GDM1 (cell line): ENCODE data around the gene NR5A2.
A peak's percentile ranks its signal among the peaks of the same experiment; 100 is the strongest.

Source experiments
- DNase-seq: peaks from one replicate; lab custom pipeline; 2025; lab: John Stamatoyannopoulos, UW

NR5A2 gene

DNA sequence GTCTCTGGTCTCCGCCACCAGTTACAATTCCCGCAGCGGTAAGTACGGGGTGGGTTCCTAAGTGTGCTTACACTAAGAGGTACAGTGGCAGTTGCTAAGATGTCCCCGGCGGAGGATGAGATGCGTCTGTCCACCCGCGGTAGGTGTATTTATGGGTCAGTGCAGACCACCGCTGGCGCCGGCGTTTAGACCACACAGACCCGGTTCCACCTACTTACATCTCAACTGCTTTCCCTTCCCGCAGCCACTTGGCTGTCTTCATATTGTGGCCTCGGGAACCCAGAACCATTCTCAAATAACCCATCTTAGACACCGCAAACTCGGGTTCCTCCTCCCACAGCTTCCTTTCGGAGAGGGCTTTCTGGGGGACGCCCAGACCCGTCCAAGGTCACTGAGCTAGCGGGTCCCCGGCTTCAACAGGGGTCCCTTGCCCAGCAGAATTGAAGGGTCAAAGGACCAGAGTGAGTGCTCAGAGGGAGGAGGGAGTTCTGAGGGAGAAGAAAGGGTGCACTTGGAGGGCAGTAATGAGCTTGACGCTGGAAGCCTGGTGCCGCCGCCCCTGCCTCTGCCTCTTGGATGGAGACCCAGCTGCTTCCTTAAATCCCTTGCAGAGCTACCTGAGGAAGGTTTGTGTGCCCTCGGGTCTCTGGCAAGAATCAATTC lies 8.6 kb downstream of the NR5A2 start:
- no peak for DNase-seq

DNA sequence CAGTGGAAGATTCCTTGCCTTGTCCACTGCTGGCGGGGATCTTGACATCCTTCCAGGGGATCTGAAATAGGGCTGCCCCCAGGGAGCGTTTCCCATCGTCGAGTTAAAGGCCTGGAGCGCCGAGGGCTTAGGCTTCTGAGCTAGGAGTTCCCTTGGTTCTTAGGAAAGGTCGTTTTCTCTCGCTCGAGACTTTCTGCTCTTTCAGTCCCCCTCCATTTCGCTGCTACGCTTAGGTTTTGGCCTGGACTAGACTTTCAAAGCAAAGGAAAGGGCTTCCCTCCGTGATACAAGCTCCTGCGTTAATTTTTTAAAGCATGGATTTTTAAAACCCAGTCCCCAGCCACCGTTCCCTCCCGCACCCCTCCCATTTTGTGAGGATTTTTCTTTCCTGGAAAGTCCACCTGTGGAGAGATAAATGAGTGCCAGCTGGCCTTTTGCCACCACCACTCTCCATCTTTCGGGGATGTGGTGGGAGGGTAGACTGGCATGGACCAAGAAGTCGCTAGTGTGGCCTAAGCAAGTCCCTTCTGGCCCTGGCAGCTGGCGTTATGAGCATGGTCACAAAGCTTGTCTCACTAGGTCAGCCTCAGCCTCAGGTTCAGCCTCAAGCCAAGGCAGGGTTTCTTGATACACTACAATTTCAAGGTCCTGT lies 9.2 kb downstream of the NR5A2 start:
- DNase-seq: no peak

DNA sequence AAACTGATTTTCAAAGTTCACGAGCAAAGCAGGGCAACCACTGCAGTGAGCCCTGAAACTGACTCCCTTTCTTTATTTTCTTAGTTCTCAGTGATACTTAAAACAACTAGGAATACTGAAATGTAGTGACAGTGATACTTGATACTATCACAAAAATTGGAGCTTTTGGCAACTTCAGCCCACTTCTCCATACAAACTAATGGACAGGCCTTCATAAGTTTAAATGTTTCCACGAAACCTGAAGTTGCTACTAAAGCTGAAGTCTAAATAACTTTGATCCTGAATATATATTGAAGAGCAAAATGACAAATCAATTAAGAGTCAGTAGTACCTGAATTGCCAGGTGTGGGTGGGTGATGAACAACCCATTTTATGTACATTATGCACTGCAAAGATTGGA lies 10.0 kb downstream of the NR5A2 start:
- DNase-seq: no peak

DNA sequence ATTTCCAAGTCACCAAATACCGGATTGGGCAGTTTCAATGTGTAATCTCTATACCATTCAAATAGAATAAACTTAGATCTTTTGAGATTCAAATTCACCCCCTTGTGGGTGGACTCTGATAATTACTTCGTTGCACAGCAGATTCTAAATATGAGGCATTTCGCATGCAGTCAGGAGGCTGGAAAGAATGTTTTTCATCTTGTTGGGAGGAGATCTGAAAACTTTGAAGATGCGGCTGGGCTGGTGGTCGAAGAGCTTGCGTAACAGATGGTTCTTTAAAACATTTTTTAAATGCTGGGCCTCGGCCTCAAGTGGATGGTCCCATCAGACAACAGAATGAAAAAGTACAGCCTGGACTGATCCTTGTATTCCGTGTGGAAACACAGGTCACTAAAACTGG lies 10.4 kb downstream of the NR5A2 start:
- no peak for DNase-seq

DNA sequence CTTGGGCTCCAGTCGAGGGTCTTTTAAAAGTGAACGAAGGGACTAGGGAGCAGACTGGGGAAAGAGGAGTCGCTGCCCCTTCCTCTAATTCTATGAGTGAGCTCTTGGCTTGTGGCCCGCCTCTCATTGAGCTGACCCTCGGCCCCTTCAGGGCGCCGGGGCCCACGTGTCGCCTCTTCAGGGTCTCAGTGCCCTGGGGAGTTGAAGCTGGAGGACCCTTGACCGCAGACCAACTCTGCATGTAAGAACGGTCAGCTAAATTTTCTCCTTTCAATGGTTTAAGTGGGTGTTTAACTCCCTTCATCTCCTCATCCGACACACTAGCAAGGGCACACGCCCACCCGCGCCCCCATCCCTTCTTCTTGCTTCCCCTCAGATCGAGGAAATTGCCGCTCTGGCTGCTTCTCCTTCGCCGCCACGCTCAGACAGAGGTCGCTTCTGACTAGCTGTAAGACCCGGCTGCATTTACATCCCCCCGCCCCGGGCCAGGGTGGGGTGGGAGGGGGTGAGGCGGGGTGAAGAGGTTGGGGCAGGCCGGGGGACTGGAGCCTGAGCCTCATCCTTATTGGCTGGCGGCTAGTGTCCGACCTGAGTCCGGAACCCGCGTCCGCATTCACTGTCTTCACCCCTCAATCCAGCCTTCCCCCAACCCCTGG lies 10.9 kb downstream of the NR5A2 start:
- no peak for DNase-seq

DNA sequence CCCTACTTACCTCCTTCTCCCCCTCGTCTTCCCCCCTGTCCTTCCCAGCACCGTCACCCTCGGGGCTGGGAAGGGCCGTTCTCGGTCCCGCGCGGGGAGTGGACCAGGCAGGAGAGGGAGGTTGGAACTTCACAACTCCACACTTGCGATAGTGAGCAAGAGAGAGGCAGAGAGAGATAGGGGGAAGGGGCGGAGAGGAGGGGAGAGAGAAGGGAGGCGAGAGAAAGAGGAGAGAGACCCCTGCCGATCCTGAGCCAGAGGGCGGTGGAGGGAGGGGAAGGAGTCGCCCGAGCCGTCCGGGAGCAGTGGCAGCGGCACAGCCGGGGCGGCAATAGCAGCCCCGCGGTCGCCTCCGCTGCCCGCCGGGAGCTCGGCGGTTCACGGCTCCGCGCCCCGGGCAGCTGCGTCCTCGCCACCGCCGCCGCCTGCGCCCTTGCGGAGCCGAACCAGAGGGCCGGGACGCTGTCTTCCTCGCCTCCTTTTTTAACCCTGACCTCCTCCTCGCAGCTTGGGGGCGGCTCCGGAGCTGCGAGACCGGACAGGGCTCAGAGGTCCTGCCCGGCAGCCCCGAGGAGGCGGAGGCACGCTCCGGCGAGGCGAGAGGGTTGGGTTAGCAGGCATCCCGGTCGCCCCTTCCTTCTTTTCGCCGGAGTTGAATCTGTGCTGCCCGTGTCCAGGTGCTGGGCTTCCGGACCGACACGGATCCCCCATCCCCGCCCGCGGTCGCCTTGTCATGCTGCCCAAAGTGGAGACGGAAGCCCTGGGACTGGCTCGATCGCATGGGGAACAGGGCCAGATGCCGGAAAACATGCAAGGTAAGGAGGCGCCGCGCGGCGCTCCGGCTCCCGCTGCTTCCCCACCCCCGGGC lies 11.7 kb downstream of the NR5A2 start:
- DNase-seq: peak; percentile 17

DNA sequence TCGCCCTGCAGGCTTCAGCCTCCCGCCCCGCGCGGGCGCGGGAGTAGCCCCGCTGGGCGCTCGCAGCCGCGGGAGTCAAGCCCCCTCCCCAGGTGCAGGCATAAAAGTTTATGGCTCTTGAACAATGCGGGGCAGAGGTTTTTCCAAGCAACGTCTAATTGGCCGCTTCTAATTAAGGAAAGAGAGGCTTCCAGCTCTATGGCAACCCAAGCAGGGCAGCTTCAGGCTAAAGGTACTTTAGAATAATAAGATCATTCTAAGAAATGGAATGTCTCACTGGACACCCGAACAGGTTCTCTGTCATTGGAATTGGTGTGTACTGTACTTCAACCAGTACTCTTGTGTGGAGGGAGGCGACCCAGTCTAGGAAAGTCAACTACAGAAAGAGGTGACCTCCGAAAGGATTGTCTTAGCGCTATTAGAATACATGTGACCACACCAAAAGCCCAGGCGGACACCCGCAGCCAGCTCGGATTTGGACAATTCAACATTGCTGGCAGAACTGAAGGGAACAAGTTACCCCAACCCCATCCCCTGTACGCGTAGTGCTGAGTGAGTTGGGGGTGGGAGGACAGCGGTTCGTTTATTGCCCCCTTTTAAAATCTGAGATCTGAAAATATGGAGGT lies 12.5 kb downstream of the NR5A2 start:
- no peak for DNase-seq

DNA sequence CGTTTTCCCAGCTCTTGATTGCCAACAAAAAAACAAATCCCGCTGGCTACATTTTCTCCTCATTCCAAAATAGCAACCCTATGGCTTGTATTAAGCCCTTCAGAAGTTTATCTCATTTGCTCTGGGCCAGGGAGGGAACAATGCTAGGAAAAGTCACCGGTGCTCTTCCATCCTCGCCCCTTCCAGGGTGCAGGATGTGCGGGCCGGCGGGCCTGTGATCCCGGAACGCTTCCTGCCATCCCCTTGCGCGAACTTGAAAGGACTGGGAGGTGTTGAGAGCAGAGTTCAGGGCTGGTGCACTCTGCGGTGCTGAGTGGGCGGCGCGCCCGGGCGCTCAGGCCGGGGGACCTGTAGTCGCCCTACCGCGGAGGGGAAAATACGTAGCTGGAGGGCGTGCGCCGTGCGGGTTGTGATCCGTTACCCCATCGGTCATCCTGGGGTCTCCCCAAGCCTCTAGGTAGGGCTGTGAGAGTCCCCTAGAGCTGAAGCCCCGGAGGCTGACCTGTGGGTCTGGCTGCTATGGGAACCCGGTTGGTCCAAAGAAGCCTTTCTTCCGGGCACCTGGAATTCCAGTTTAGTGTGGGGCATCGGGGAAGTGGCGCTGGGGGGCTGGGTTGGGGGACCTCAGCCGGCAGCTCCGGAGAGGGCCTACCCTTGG lies 13.1 kb downstream of the NR5A2 start:
- DNase-seq: no peak

DNA sequence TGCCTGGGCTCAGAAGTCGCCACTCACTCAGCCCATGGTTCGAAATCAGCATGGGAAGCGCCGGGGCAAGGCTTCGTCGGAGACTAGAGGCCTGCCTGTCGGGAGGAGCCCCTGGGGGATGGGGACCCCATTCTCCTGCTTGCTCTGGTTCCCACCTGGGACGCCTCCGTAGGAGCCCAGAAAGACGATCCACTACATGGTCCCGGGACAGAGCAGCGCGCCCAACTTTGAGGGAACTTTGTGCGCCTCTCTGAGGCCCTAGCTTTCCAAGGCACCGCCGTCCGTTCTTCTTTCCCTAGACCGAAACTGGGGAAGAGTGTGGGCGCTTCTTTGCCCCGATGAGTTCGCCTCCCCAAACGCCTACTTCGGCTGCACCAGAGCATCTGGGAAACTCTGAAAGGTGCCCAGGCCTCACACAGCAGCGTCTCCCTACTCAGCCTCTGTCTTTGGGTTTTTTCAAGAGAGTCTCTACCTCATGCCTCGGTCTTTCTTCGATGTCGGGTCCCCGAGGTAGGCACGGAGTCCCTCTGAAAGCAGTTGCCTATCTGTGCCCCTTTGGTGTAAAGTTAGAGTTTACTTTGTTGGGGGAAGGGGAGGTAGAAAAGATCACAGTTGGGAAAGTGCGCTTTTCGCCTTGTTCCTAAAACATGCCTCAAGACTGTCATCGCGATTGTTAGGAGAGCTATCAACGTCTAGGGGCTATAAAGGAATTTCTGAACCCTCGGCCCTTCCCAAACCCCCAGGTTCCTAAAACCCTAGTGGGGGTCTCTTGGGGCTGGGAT lies 14.0 kb downstream of the NR5A2 start:
- no peak for DNase-seq

DNA sequence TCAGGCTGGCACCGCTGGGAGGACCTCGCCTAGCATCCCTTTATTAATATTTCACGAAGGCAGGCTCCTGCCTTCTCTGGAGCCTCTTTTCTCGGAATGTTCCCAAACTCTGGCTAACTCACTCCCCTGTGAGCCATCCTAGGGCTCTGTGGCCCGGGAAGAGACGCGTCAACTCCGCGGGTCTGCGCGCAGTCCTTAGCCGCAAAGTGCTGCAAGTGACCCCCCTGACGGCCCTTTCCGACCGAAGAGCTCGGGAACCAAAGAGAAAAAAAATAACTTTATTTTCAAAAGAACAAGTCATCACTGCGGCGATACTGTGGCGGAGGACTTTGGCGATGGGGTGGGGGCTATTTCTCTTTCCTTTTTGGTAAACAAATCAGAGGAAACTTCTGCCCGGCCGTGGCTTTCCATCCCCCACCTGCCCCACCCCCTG lies 14.6 kb downstream of the NR5A2 start:
- DNase-seq: no peak

DNA sequence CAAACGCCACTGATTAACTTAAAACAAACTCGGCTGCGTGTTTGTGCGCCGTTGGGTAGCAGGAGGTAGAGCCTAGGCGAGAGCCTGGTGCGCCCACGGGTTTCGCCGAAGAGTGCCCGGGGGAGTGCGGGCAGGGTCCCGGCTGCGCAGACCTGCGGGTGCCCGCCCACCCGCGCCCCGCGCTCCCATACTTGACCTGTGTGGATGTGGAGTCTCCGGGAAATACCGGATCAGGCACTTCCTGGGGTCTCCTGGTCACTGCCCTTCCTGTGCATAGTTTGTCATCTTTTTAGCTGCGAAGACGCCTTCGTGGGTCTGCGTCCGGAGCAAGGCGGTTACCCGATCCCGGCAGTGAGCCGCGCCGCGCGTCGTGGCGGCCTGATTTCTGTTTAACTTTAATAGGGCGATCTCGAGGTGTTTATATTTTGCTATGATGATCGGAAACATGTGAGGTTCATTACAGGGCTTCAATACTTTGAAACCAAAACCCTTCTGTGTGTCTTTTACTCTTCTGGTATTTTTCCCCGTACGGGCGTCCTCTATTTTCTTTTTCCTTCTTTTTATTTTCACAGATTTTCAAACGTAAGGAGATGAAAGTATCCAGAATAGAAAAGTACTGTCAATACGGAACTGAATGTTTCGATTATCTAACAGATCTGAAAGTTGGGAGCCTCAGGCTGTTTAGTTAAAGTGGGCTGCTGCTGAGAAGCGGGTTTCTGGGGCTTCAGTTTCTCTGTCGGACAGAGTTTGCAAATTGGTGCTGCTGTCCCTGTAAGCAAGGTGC lies 15.2 kb downstream of the NR5A2 start:
- no peak for DNase-seq

DNA sequence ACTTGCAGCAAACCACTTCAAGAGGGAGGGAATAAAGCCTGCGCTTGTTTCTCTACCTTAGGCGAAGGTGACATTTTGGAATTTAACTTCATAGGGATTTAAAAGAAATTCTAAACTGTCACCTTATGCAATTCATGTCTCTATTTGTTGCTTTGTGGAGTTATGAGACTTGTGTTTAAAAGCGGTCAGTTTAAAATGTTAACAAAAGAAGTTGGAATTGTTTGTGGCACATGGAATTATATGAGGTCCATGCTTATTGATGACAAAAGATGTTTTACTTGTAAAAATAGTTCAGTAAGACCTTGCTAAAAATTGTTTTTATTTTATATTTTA lies 15.8 kb downstream of the NR5A2 start:
- no peak for DNase-seq

DNA sequence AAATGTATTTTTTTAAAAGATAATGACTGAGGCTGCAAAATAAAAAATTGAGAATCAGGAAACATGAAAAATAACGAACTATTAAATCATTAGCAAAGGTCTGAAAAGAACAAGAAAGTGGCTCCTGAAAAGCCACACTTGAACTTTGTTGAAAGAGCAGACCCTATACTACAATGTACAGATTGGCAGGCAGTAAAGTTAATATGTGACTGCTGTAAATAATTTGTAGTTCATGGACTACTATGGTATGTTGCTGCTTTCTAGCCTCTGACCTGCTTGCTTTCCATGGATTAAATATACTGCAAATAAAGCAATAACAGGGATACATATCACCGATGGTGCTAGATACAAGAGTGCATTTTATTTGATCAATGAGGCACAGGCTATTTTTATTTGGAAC lies 18.6 kb downstream of the NR5A2 start:
- no peak for DNase-seq

DNA sequence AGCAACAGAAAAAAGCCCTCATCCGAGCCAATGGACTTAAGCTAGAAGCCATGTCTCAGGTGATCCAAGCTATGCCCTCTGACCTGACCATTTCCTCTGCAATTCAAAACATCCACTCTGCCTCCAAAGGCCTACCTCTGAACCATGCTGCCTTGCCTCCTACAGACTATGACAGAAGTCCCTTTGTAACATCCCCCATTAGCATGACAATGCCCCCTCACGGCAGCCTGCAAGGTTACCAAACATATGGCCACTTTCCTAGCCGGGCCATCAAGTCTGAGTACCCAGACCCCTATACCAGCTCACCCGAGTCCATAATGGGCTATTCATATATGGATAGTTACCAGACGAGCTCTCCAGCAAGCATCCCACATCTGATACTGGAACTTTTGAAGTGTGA lies 20.7 kb downstream of the NR5A2 start:
- DNase-seq: no peak

DNA sequence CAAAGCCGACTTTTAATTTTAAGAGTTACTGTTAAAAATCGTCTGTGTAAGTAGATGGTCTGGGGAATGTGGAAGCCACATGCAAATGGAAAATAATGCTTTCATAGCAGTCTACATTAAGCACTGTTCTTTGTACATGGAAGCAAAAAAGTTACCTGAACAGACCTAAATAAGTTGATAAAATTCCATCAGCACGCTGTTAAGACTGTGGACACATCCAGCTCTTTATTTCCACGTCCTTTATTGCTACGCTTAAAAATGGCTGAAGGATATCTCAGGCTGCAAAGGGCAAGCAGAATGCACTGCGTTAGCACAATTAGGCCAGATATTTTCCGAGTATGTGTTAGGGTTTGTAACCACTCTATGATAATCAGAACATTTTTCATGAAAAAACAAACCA lies 22.3 kb downstream of the NR5A2 start:
- no peak for DNase-seq

DNA sequence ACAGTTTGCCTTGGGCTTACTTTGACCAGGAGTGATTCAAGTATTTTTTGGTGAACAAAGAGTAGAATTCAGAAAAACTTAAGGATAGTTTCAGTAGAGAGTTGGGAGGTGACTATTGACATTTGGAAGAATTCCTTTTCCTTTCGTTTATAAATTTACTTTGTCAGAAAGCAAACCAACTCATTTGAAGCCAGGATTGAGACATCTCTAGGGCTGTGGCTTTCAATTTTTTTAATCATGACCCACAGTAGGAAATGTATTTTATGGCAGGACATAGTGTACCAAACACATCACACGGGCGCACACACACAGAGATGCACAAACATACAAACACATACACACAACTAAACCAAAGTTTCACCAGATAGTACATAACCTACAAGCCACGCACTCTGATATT lies 24.1 kb downstream of the NR5A2 start:
- no peak for DNase-seq

DNA sequence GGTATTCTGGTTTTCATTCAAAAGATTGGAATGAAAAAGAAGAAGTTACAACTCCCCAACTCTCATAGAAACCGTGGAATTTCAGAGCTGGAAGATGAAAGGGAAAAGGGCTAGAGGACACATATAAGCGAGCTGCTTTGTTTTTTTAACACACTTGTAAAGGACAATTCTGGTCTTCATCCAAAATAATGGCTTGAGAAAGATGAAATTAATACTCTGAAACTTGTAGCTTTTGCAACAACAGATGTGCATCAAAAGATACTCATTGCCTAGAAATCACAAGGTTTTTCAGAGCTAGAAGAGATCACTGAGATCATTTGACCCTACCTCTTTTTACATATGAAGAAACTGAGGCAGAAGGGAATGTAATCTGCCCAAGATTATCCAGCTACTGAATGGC lies 25.6 kb downstream of the NR5A2 start:
- no peak for DNase-seq

DNA sequence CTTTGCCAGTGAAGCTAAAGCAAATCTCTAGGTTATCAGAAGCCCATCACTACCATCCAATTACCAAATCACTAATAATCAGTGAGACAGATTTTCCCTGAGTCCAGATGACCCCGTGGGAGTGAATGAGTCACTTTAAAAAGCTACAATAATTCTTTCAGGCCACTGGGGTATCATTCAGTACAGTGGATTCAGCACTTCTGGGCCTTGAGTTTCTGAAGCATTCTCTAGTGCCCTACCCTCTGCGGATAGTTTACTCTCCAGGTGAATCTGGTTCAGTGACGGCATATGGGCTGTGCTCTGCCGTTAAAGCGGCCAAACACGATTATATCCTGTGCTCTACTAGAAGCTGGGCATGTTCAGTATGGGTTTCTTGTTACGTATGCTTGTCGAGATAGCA lies 26.1 kb downstream of the NR5A2 start:
- DNase-seq: no peak

DNA sequence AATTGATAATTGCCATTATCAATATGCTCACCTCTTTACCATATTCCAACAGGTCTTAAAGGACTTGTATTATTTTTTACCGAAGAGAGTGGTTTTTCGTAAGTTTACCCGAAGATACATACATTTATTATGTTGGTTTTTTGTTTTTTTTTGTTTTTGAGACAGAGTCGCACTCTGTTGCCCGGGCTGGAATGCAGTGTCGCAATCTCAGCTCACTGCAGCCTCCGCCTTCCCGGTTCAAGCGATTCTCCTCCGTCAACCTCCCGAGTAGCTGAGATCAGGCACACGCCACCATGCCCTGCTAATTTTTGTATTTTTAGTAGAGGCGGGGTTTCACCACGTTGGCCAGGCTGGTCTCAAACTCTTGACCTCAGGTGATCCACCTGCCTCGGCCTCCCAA lies 30.8 kb downstream of the NR5A2 start:
- no peak for DNase-seq

DNA sequence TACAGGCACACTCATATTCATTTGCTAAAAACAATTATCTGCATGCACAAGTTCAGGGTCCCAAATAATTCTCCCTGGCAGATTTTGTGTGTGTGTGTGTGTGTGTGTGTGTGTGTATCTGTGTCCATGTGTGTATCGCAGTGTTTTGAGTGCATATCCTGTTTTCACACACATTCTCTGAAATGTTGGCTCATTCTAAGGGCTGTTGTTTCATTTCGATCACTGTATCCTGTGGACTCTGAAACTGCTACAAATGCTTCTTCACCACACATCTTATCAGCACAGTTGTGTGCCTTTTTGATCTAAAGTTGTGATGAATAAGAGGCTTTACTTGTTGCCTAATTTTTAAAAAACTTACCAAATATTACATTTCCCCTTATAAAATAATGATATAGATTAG lies 34.6 kb downstream of the NR5A2 start:
- no peak for DNase-seq
